ENCODE measurements around the gene EEPD1. TPM values are rescaled to one million over a fixed set of nuclear protein-coding genes. Genes with fewer than 3 reads are reported as not detected.

The EEPD1 gene
- total RNA-seq, 1 experiment from 2014 or later = 5.0 TPM

GRCh38 chr7:36309716-36310115 is 156.7 kb downstream of the EEPD1 start:
- Histone ChIP-seq H2AFZ (ENCODE audit: low read length) (no peak overlapping the region), H3K18ac (ENCODE audit: insufficient read length, low read depth, low read length) (no peak overlapping the region), H3K23ac (ENCODE audit: insufficient read length, low read depth, low read length) (no peak overlapping the region), H2BK120ac (ENCODE audit: low read depth, low read length, poor library complexity, severe bottlenecking) (no peak overlapping the region), H2BK20ac (ENCODE audit: low read depth, low read length, poor library complexity, severe bottlenecking) (no peak overlapping the region), H2BK5ac (ENCODE audit: insufficient read length, low read length) (no peak overlapping the region), H4K91ac (ENCODE audit: insufficient read length, low read depth, low read length) (no peak overlapping the region), H4K20me1 (ENCODE audit: control insufficient read depth, insufficient read depth, insufficient read length) (no peaks in the 10 kb centered on the region), H3K56ac (ENCODE audit: insufficient read length, low read depth, low read length) (no peak overlapping the region), H3K14ac (ENCODE audit: insufficient read depth, low read length) (no peak overlapping the region), H3K27ac (ENCODE audit: insufficient read length, low read depth, low read length) (no peak overlapping the region), H3K9ac (ENCODE audit: extremely low read depth, insufficient read length, low read length) (no peak overlapping the region), H2BK15ac (ENCODE audit: low read depth, low read length) (no peak overlapping the region), H4K5ac (ENCODE audit: insufficient read length, low read depth, low read length) (no peak overlapping the region), H3K27me3 (ENCODE audit: insufficient read depth, low read length) (no peaks in the 10 kb centered on the region; the same call in 1 of the 2 replicates), H3K79me1 (ENCODE audit: insufficient read depth, low read depth, low read length, poor library complexity, severe bottlenecking) (no peaks in the 10 kb centered on the region), H4K8ac (replicated peaks; ENCODE audit: insufficient read length, low read depth, low read length) (no peak overlapping the region), H3K9me3 (ENCODE audit: control insufficient read depth, low read depth, low read length) (no peaks in the 10 kb centered on the region), H3T11ph (ENCODE audit: low read length) (no peak overlapping the region), H3K23me2 (ENCODE audit: insufficient read length, low read depth, low read length, poor library complexity, severe bottlenecking) (no peaks in the 10 kb centered on the region), H3K79me2 (ENCODE audit: insufficient read depth, low read length) (no peaks in the 10 kb centered on the region), H2BK12ac (ENCODE audit: insufficient read length, low read depth, low read length) (no peak overlapping the region), H3K4me1 (ENCODE audit: insufficient read depth, low read length) (no peaks in the 10 kb centered on the region; the same call in 1 of the 2 replicates), H3K4ac (ENCODE audit: low read depth, low read length) (no peak overlapping the region), H2AK5ac (ENCODE audit: insufficient read length, low read length) (no peak overlapping the region), H3K4me2 (ENCODE audit: insufficient read depth, insufficient read length, low read length) (no peak overlapping the region)
- Mint-ChIP-seq H3K4me1 (peaks cover 17 to 19% of the 10 kb centered on the region in 2 experiments), H3K9me3 (no peaks in the 10 kb centered on the region), H3K36me3 (ENCODE audit: insufficient read depth in 1 of 3, low read depth in 3 of 3) (no peaks in the 10 kb centered on the region; a peak in 1 of 7 replicates), H3K27ac (0 out of 7 replicates have a peak overlapping the region, but pooled peaks of 1 of the 3 experiments have one; percentile 73), H3K4me3 (no peak overlapping the region), H3K27me3 (ENCODE audit: low read depth) (peaks cover 1% of the 10 kb centered on the region)
- no peak for TF ChIP-seq CTCF (conservative IDR thresholded peaks at IDR 0.05)
- WGBS (ENCODE audit: extremely low coverage, insufficient read length, low lambda C conversion rate) = no CpG with 5 or more reads among the region's 8 CpGs
- no peak for DNase-seq

Data from H9 (cell line).